DND-41 (cell line): ENCODE measurements around the gene LRG1.
A peak's percentile ranks its signal among the peaks of the same experiment; 100 is the strongest.

Experiments used
- ATAC-seq: fragments of 200-7000 bp; cut with Tn5 transposase; 3 replicates; pipeline ENCODE4 v1.9.1; 2021; ENCODE audit warnings: low read depth; ENCODE audit not compliant: insufficient read depth
- DNase-seq: peaks from one replicate; pipeline ENCODE4 v3.0.0-alpha.2; 2020
- H2AFZ ChIP-seq: 2 replicates; pipeline ENCODE4 v1.6.0; 2012; ENCODE audit warnings: low read depth, low read length
- H3K27ac ChIP-seq: 2 replicates; pipeline ENCODE4 v1.5.1; 2012; ENCODE audit warnings: low read length, inconsistent platforms
- H3K27me3 ChIP-seq: fragments of 200-600 bp; sonication (generic); 2 replicates; pipeline ENCODE4 v1.6.0; 2012; ENCODE audit warnings: low read length, mild to moderate bottlenecking, inconsistent platforms; ENCODE audit not compliant: insufficient read depth, poor library complexity
- H3K36me3 ChIP-seq: 2 replicates; pipeline ENCODE4 v1.5.1; 2012; ENCODE audit warnings: low read length, inconsistent platforms; ENCODE audit not compliant: insufficient read depth
- H3K4me1 ChIP-seq: 2 replicates; pipeline ENCODE4 v1.5.1; 2012; ENCODE audit warnings: mild to moderate bottlenecking, low read length; ENCODE audit not compliant: insufficient read depth
- H3K4me2 ChIP-seq: 2 replicates; pipeline ENCODE4 v1.6.0; 2012; ENCODE audit warnings: mild to moderate bottlenecking, moderate library complexity, low read length, inconsistent platforms; ENCODE audit not compliant: insufficient read depth
- H3K4me3 ChIP-seq, 2 experiments: fragments of 200-600 bp in 1 of 2; shearing (Covaris generic) in 1 of 2; 2 replicates each; pipeline ENCODE4 v1.5.1; 2012 to 2016; ENCODE audit warnings: inconsistent platforms in 2 of 2, low read length in 2 of 2, mild to moderate bottlenecking in 2 of 2, low read depth in 1 of 2, moderate library complexity in 1 of 2
- H3K79me2 ChIP-seq: 2 replicates; pipeline ENCODE4 v1.6.0; 2012; ENCODE audit warnings: low read length, inconsistent platforms; ENCODE audit not compliant: insufficient read depth
- H3K9ac ChIP-seq: 2 replicates; pipeline ENCODE4 v1.6.0; 2012; ENCODE audit warnings: low read depth, mild to moderate bottlenecking, inconsistent platforms, low read length, moderate library complexity
- H3K9me3 ChIP-seq: 2 replicates; pipeline ENCODE4 v1.5.1; 2012; ENCODE audit warnings: low read length, moderate library complexity, mild to moderate bottlenecking, inconsistent platforms; ENCODE audit not compliant: insufficient read depth, severe bottlenecking
- H4K20me1 ChIP-seq: 2 replicates; pipeline ENCODE4 v1.6.0; 2012; ENCODE audit warnings: low read length; ENCODE audit not compliant: insufficient read depth
- EZH2 ChIP-seq: IDR thresholded peaks from 3 replicates; pipeline ENCODE4 v1.6.1; 2012; ENCODE audit warnings: borderline replicate concordance, low read depth, mild to moderate bottlenecking, moderate library complexity, low read length, inconsistent platforms; ENCODE audit not compliant: severe bottlenecking
- TF ChIP-seq, protein P1 (sequence below): IDR thresholded peaks from 2 replicates; pipeline ENCODE4 v1.5.1; 2012; ENCODE audit warnings: borderline replicate concordance, low read length, moderate library complexity, mild to moderate bottlenecking; ENCODE audit not compliant: poor library complexity, severe bottlenecking; ENCODE audit errors: extremely low read depth

The LRG1 gene

GRCh38 chr19:4559569-4559968, 19.7 kb upstream of the LRG1 start, which contains the start of gene SEMA6B:
Gene SEMA6B (minus strand): TSS chr19:4559684. CDS start chr19:4558457, 1,227 bp downstream.
- ATAC-seq (no peak), DNase-seq (no peak)
- H3K4me3 ChIP-seq, result no peak within 1 kb of the TSS
- H3K9me3 ChIP-seq, result no peaks in the 10 kb centered on the region
- TF ChIP-seq, protein P1, sequence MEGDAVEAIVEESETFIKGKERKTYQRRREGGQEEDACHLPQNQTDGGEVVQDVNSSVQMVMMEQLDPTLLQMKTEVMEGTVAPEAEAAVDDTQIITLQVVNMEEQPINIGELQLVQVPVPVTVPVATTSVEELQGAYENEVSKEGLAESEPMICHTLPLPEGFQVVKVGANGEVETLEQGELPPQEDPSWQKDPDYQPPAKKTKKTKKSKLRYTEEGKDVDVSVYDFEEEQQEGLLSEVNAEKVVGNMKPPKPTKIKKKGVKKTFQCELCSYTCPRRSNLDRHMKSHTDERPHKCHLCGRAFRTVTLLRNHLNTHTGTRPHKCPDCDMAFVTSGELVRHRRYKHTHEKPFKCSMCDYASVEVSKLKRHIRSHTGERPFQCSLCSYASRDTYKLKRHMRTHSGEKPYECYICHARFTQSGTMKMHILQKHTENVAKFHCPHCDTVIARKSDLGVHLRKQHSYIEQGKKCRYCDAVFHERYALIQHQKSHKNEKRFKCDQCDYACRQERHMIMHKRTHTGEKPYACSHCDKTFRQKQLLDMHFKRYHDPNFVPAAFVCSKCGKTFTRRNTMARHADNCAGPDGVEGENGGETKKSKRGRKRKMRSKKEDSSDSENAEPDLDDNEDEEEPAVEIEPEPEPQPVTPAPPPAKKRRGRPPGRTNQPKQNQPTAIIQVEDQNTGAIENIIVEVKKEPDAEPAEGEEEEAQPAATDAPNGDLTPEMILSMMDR, result no peak
- no peak for TF ChIP-seq EZH2
- H3K27ac ChIP-seq, result no peak within 1 kb of the TSS
- H3K36me3 ChIP-seq, result no peaks in the 10 kb centered on the region
- H3K27me3 ChIP-seq, result no peaks in the 10 kb centered on the region
- no peaks in the 10 kb centered on the region for H3K79me2 ChIP-seq
- no peak within 1 kb of the TSS for H2AFZ ChIP-seq
- no peak within 1 kb of the TSS for H3K9ac ChIP-seq
- H3K4me2 ChIP-seq, result no peak within 1 kb of the TSS
- no peaks in the 10 kb centered on the region for H4K20me1 ChIP-seq
- peaks cover 3% of the 10 kb centered on the region; the same call in 1 of the 2 replicates for H3K4me1 ChIP-seq

- Histone ChIP-seq H3K27ac (no peak overlapping the region), H3K4me2 (no peak overlapping the region; the same call in 1 of the 2 replicates), H3K79me2 (no peaks in the 10 kb centered on the region), H3K4me1 (peaks cover 3% of the 10 kb centered on the region; the same call in 1 of the 2 replicates), H3K36me3 (no peaks in the 10 kb centered on the region), H4K20me1 (no peaks in the 10 kb centered on the region), H3K9ac (no peak overlapping the region), H3K27me3 (no peaks in the 10 kb centered on the region), H3K9me3 (no peaks in the 10 kb centered on the region), H2AFZ (peak overlapping the region; percentile 45; the same call in 1 of the 2 replicates), H3K4me3 (no peak overlapping the region)
- peak; percentile 64 for ATAC-seq
- peak; percentile 47 for DNase-seq
- TF ChIP-seq EZH2, result no peak
- TF ChIP-seq, protein P1, result peak; percentile 91
Observed at GRCh38 chr19:4557971-4558941, 18.4 kb upstream of the LRG1 start.

GRCh38 chr19:4557144-4557970, 17.5 kb upstream of the LRG1 start:
- no peak overlapping the region for H3K9ac ChIP-seq
- no peak overlapping the region for H3K4me3 ChIP-seq
- TF ChIP-seq, protein P1, result peak; percentile 58
- TF ChIP-seq EZH2, result no peak
- no peak overlapping the region for H3K4me2 ChIP-seq
- no peak overlapping the region for H3K27ac ChIP-seq
- no peaks in the 10 kb centered on the region for H3K27me3 ChIP-seq
- no peaks in the 10 kb centered on the region for H3K9me3 ChIP-seq
- no peaks in the 10 kb centered on the region for H3K79me2 ChIP-seq
- H3K4me1 ChIP-seq, result peaks cover 3% of the 10 kb centered on the region; the same call in 1 of the 2 replicates
- ATAC-seq, result no peak
- no peak overlapping the region for H2AFZ ChIP-seq
- no peaks in the 10 kb centered on the region for H4K20me1 ChIP-seq
- no peak for DNase-seq
- no peaks in the 10 kb centered on the region for H3K36me3 ChIP-seq
